ENCODE results near the gene PCGF1. TPM values are rescaled to one million over a fixed set of nuclear protein-coding genes. Genes with fewer than 3 reads are reported as not detected.
A peak's percentile ranks its signal among the peaks of the same experiment; 100 is the strongest.

Gene PCGF1
- total RNA-seq (2011; cell fraction: chromatin; rRNA removed; ENCODE audit: low replicate concordance), result 41.0 and 75.1 TPM in 2 replicates
- total RNA-seq (2011; cell fraction: nucleolus; rRNA removed), result 49.2 and 62.0 TPM in 2 replicates
- 36.9 and 41.4 TPM in 2 replicates for total RNA-seq (2011; cell fraction: nucleoplasm; rRNA removed)
- total RNA-seq (2014; rRNA removed) (20.3 and 28.5 TPM in 2 replicates), total RNA-seq (2014; rRNA removed; fragmentation: Illumina TruSeq; extraction: Trizol) (22.5 and 25.1 TPM in 2 replicates), total RNA-seq (2015; rRNA removed; fragmentation: Illumina TruSeq; extraction: Trizol) (25.9 and 31.2 TPM in 2 replicates), total RNA-seq (2021) (27.3 and 33.6 TPM in 2 replicates), polyA plus RNA-seq (2011; rRNA removed) (28.3 and 29.3 TPM in 2 replicates), polyA plus RNA-seq (2014; fragmentation: Illumina TruSeq; extraction: Trizol) (31.9 and 34.8 TPM in 2 replicates), polyA plus RNA-seq (2014; fragmentation: Nextera tagmentation; extraction: Ambion mirVana) (10 to 100 TPM; 45.3 to 45.7 TPM), polyA plus RNA-seq (2014; rRNA removed) (26.1 and 26.3 TPM in 2 replicates), polyA minus RNA-seq (2011; rRNA and poly(A)+ RNA removed) (36.6 and 41.3 TPM in 2 replicates), Bru-seq, nascent RNA (percentile 79 among the genes with signal in this experiment), BruChase-seq, experiment 1, labeled RNA remaining after a 2-hour chase (percentile 78 among the genes with signal in this experiment), BruChase-seq, experiment 2, labeled RNA remaining after a 6-hour chase (percentile 87 among the genes with signal in this experiment)
- polyA plus RNA-seq (2011; cell fraction: cytosol; rRNA removed), result 30.4 and 33.2 TPM in 2 replicates
- polyA plus RNA-seq (2011; cell fraction: nucleus; rRNA removed), result 64.9 and 75.4 TPM in 2 replicates
- polyA plus RNA-seq (2012), result 27.7 and 31.8 TPM in 2 replicates
- 22.0 and 27.9 TPM in 2 replicates for polyA minus RNA-seq (2011; cell fraction: cytosol; rRNA and poly(A)+ RNA removed)
- polyA minus RNA-seq (2011; cell fraction: nucleus; rRNA and poly(A)+ RNA removed), result 19.7 and 30.2 TPM in 2 replicates
- long read RNA-seq, experiment 1, transcript PCGF1-201 (9 exons, 1,792 nt), result major isoform, 8 of 29 reads
- long read RNA-seq, experiment 1, transcript PCGF1-204 (8 exons, 1,056 nt), result minor isoform, 6 of 29 reads
- long read RNA-seq, experiment 1, partial matches to known transcripts, result 3 of 29 reads
- long read RNA-seq, experiment 1, other reads (novel, unspliced or antisense), result 12 of 29 reads
- long read RNA-seq, experiment 2, transcript PCGF1-201 (9 exons, 1,792 nt), result major isoform, 7 of 24 reads
- long read RNA-seq, experiment 2, partial matches to known transcripts, result 1 of 24 reads
- long read RNA-seq, experiment 2, other reads (novel, unspliced or antisense), result 12 of 24 reads
- long read RNA-seq, experiment 3, transcript PCGF1-201 (9 exons, 1,792 nt), result major isoform, 6 of 15 reads
- long read RNA-seq, experiment 3, partial matches to known transcripts, result 1 of 15 reads
- long read RNA-seq, experiment 3, other reads (novel, unspliced or antisense), result 4 of 15 reads

GRCh38 chr2:74507145-74507925, at the start of gene PCGF1:
Gene PCGF1, minus strand, starts transcription at chr2:74507695. Its CDS starts 27 bp downstream, at chr2:74507668.
- Histone ChIP-seq H2AFZ (ENCODE audit: low read depth, low read length) (peak within 1 kb of the TSS; percentile 99), H3K79me2 (ENCODE audit: control insufficient read depth, insufficient read depth, low read length) (peaks cover 46% of the 10 kb centered on the region), H3K4me1 (replicated peaks in 1 of 2; ENCODE audit: control insufficient read depth in 2 of 2, insufficient read depth in 2 of 2, low read length in 2 of 2) (peaks cover 36 to 55% of the 10 kb centered on the region in 2 experiments; a peak in 4 of 5 replicates), H3K9ac (ENCODE audit: insufficient read depth in 1 of 2, low read depth in 2 of 2, low read length in 2 of 2) (peak within 1 kb of the TSS; percentile 95 to 96), H3K36me3 (ENCODE audit: control insufficient read depth, insufficient read depth, low read length) (peaks cover 13% of the 10 kb centered on the region; the same call in 2 of the 3 replicates), H3K9me3 (replicated peaks; ENCODE audit: control insufficient read depth, insufficient read depth, low read depth, low read length) (no peaks in the 10 kb centered on the region), H4K20me1 (replicated peaks; ENCODE audit: control insufficient read depth, insufficient read depth, low read length) (no peaks in the 10 kb centered on the region), H3K27ac (ENCODE audit: extremely low read depth, low read depth, low read length) (peak within 1 kb of the TSS; percentile 97), H3K4me3 (peak within 1 kb of the TSS; percentile 78), H3K4me2 (ENCODE audit: insufficient read depth, low read length) (peak within 1 kb of the TSS; percentile 94), H3K9me1 (ENCODE audit: control insufficient read depth, insufficient read depth, low read length) (no peaks in the 10 kb centered on the region), H3K27me3 (ENCODE audit: control insufficient read depth in 2 of 2, insufficient read depth in 2 of 2, low read length in 2 of 2) (no peaks in the 10 kb centered on the region)
- CTCF ChIA-PET (ENCODE audit: low intra/inter-chr PET ratio), result no interaction called here
- POLR2A ChIA-PET, result interaction anchor here (0.6 to 2.6 kb wide), 7 partner anchors 12 to 132 kb away, joined by 3 to 9 read pairs (median 5); partner anchors contain the start of genes CCDC142 and TTC31
- in situ Hi-C loops (cut with MboI) (no loop called here), intact Hi-C loops (cut with micrococcal nuclease) (loop anchor here (1.0 kb wide), 2 partner anchors 22 to 80 kb away; partner anchors contain the start of genes AUP1 and HTRA2)
- DNase-seq (ENCODE audit: extremely low read depth in 1 of 4, low spot score in 3 of 4) (peak; percentile 95 to 99 (median 96)), ATAC-seq (peak; percentile 80), FAIRE-seq (peak; percentile 92)
- BruUV-seq (replicated peaks), result no TSS peak
- WGBS (ENCODE audit: insufficient coverage, low coverage, missing lambda C conversion rate), result 0% methylated on average over 51 of the region's 56 CpGs
- TF ChIP-seq FUS (optimal IDR thresholded peaks at IDR 0.05; ENCODE audit: low read depth, low read length) (no peak), ESRRA (IDR thresholded peaks at IDR 0.05; ENCODE audit: borderline replicate concordance, low read depth) (peak; percentile 27; the same call in 1 of the 2 replicates), MXD1 (CRISPR knock-in tag; IDR thresholded peaks at IDR 0.05; ENCODE audit: borderline replicate concordance, poor library complexity, severe bottlenecking) (no peak), HOXB6 (CRISPR knock-in tag; IDR thresholded peaks at IDR 0.05; ENCODE audit: borderline replicate concordance) (no peak), ETV5 (CRISPR knock-in tag; IDR thresholded peaks at IDR 0.05; ENCODE audit: low read depth) (peak; percentile 67), PCBP1 (IDR thresholded peaks at IDR 0.05; ENCODE audit: low read depth, low read length, poor library complexity, severe bottlenecking) (peak; percentile 92), ZNF444 (CRISPR knock-in tag; IDR thresholded peaks at IDR 0.05) (no peak), PREB (CRISPR knock-in tag; IDR thresholded peaks at IDR 0.05) (no peak), ZBTB1 (CRISPR knock-in tag; IDR thresholded peaks at IDR 0.05; ENCODE audit: borderline replicate concordance, low read depth) (peak; percentile 17; the same call in 1 of the 2 replicates)
- TF ChIP-seq, protein P1, sequence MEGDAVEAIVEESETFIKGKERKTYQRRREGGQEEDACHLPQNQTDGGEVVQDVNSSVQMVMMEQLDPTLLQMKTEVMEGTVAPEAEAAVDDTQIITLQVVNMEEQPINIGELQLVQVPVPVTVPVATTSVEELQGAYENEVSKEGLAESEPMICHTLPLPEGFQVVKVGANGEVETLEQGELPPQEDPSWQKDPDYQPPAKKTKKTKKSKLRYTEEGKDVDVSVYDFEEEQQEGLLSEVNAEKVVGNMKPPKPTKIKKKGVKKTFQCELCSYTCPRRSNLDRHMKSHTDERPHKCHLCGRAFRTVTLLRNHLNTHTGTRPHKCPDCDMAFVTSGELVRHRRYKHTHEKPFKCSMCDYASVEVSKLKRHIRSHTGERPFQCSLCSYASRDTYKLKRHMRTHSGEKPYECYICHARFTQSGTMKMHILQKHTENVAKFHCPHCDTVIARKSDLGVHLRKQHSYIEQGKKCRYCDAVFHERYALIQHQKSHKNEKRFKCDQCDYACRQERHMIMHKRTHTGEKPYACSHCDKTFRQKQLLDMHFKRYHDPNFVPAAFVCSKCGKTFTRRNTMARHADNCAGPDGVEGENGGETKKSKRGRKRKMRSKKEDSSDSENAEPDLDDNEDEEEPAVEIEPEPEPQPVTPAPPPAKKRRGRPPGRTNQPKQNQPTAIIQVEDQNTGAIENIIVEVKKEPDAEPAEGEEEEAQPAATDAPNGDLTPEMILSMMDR (IDR thresholded peaks at IDR 0.05 in 2 of 3, conservative IDR thresholded peaks at IDR 0.05 in 1 of 3; ENCODE audit: insufficient read depth in 2 of 3, low read depth in 1 of 3, low read length in 3 of 3), result peak; percentile 42 to 57 (median 54); a peak in 5 of 6 replicates

Data from K562 (cell line).